Jurkat, Clone E6-1 (cell line): Measurements from ENCODE around the gene ZNRF3.

Source experiments
- DNase-seq: peaks from one replicate; pipeline ENCODE4 v3.0.0-alpha.2; 2011; ENCODE audit warnings: low read depth, low spot score
- H3K4me3 ChIP-seq: 2 replicates; pipeline ENCODE4 v1.5.1; 2011; ENCODE audit warnings: mild to moderate bottlenecking, low read length, control low read depth, moderate library complexity

The ZNRF3 gene

GRCh38 chr22:29087012-29087411 is 203.6 kb downstream of the ZNRF3 start:
- no peak overlapping the region for H3K4me3 ChIP-seq
- no peak for DNase-seq

GRCh38 chr22:29088809-29089208 is 205.4 kb downstream of the ZNRF3 start:
- no peak for DNase-seq
- H3K4me3 ChIP-seq = no peak overlapping the region

- DNase-seq = no peak
- H3K4me3 ChIP-seq = no peak overlapping the region
Observed at GRCh38 chr22:29089507-29089906, 206.1 kb downstream of the ZNRF3 start.

GRCh38 chr22:29090039-29090438 is 206.7 kb downstream of the ZNRF3 start:
- H3K4me3 ChIP-seq = no peak overlapping the region
- DNase-seq = no peak

- no peak overlapping the region for H3K4me3 ChIP-seq
- DNase-seq = no peak
Observed at GRCh38 chr22:29092243-29092642, 208.9 kb downstream of the ZNRF3 start.

GRCh38 chr22:29093030-29093429 is 209.7 kb downstream of the ZNRF3 start:
- DNase-seq = no peak
- H3K4me3 ChIP-seq = no peak overlapping the region

GRCh38 chr22:29093501-29094300 is 210.3 kb downstream of the ZNRF3 start:
- H3K4me3 ChIP-seq = no peak overlapping the region
- DNase-seq = no peak

GRCh38 chr22:29095459-29095858 is 212.1 kb downstream of the ZNRF3 start:
- DNase-seq = no peak
- H3K4me3 ChIP-seq = no peak overlapping the region

- no peak for DNase-seq
- no peak overlapping the region for H3K4me3 ChIP-seq
Observed at GRCh38 chr22:29096736-29097669, 213.6 kb downstream of the ZNRF3 start.

GRCh38 chr22:29098296-29098695 is 214.9 kb downstream of the ZNRF3 start:
- H3K4me3 ChIP-seq = no peak overlapping the region
- DNase-seq = no peak

- no peak overlapping the region for H3K4me3 ChIP-seq
- DNase-seq = no peak
Observed at GRCh38 chr22:29102300-29102699, 218.9 kb downstream of the ZNRF3 start.

GRCh38 chr22:29103121-29103520 is 219.7 kb downstream of the ZNRF3 start:
- H3K4me3 ChIP-seq = no peak overlapping the region
- DNase-seq = no peak

- DNase-seq = no peak
- no peak overlapping the region for H3K4me3 ChIP-seq
Observed at GRCh38 chr22:29105468-29105867, 222.1 kb downstream of the ZNRF3 start.

- no peak for DNase-seq
- H3K4me3 ChIP-seq = no peak overlapping the region
Observed at GRCh38 chr22:29106839-29107238, 223.5 kb downstream of the ZNRF3 start.
